Ectodermal cell (in vitro differentiated cells): ENCODE measurements around the gene MSMO1.
A peak's percentile ranks its signal among the peaks of the same experiment; 100 is the strongest.

Source experiments
- H3K27ac ChIP-seq: 2 replicates; pipeline ENCODE4 v1.7.0; 2013; ENCODE audit warnings: mild to moderate bottlenecking, low read depth, low read length; ENCODE audit not compliant: insufficient read depth, poor library complexity, severe bottlenecking
- H3K27me3 ChIP-seq: 2 replicates; pipeline ENCODE4 v1.7.0; 2013; ENCODE audit warnings: mild to moderate bottlenecking, low read length; ENCODE audit not compliant: insufficient read depth, control insufficient read depth, poor library complexity, severe bottlenecking
- H3K36me3 ChIP-seq: one replicate; pipeline ENCODE4 v1.7.0; 2013; ENCODE audit warnings: low read length; ENCODE audit not compliant: control insufficient read depth, insufficient read depth
- H3K4me1 ChIP-seq: one replicate; pipeline ENCODE4 v1.7.0; 2013; ENCODE audit warnings: low read length; ENCODE audit not compliant: control insufficient read depth, insufficient read depth
- H3K4me3 ChIP-seq: 2 replicates; pipeline ENCODE4 v1.7.0; 2013; ENCODE audit warnings: low read depth, low read length, control low read depth; ENCODE audit not compliant: insufficient read depth
- H3K9me3 ChIP-seq: 2 replicates; pipeline ENCODE4 v1.7.0; 2013; ENCODE audit warnings: mild to moderate bottlenecking, low read length, moderate library complexity; ENCODE audit not compliant: control insufficient read depth
- WGBS, 2 experiments: methylation state at CpG; one replicate each; pipeline ENCODE4 v1.1.7; 2013; ENCODE audit warnings: missing lambda C conversion rate in 2 of 2; 5-methylcytosine and 5-hydroxymethylcytosine counted together

Gene MSMO1

DNA sequence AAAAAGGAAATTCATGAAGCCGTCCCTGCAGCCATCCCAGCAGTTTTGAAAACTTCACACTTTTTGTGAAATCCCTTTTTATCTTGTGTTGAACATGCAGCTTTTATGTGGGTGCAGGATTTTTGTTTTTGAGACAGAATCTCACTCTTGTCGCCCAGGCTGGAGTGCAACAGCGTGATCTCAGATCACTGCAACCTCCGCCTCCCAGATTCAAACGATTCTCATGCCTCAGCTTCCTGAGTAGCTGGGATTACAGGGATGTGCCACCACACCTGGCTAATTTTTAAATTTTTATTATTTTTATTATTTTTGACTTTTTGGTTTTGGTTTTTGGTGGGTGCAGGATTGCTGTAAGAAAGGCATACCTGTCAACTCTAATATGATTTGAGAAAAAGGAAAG lies 8.0 kb upstream of the MSMO1 start:
- Histone ChIP-seq H3K27ac (no peak overlapping the region), H3K36me3 (no peaks in the 10 kb centered on the region), H3K27me3 (no peaks in the 10 kb centered on the region), H3K4me1 (no peaks in the 10 kb centered on the region), H3K4me3 (no peak overlapping the region), H3K9me3 (no peaks in the 10 kb centered on the region)
- 88 to 93% methylated on average over 5 of the region's 5 CpGs for WGBS, 2 experiments

GRCh38 chr4:165324236-165324917 lies 3.1 kb upstream of the MSMO1 start:
- H3K36me3 ChIP-seq, result no peaks in the 10 kb centered on the region
- no peak overlapping the region for H3K27ac ChIP-seq
- H3K4me3 ChIP-seq, result no peak overlapping the region
- no peaks in the 10 kb centered on the region for H3K27me3 ChIP-seq
- 91 to 93% methylated on average over 6 to 7 of the region's 7 CpGs for WGBS, 2 experiments
- H3K9me3 ChIP-seq, result no peaks in the 10 kb centered on the region
- peaks cover 10% of the 10 kb centered on the region for H3K4me1 ChIP-seq

GRCh38 chr4:165324918-165325304 lies 2.6 kb upstream of the MSMO1 start:
- Histone ChIP-seq H3K27me3 (no peaks in the 10 kb centered on the region), H3K4me3 (no peak overlapping the region), H3K36me3 (no peaks in the 10 kb centered on the region), H3K4me1 (peaks cover 10% of the 10 kb centered on the region), H3K9me3 (no peaks in the 10 kb centered on the region), H3K27ac (no peak overlapping the region)
- 94% methylated on average over 3 of the region's 3 CpGs for WGBS, 2 experiments

GRCh38 chr4:165325732-165326512 lies 1.5 kb upstream of the MSMO1 start:
- 77 to 78% methylated on average over 8 of the region's 8 CpGs for WGBS, 2 experiments
- Histone ChIP-seq H3K27ac (no peak overlapping the region), H3K4me3 (no peak overlapping the region), H3K27me3 (no peaks in the 10 kb centered on the region), H3K36me3 (no peaks in the 10 kb centered on the region), H3K9me3 (no peaks in the 10 kb centered on the region), H3K4me1 (peaks cover 10% of the 10 kb centered on the region)

- Histone ChIP-seq H3K4me1 (peaks cover 10% of the 10 kb centered on the region), H3K27me3 (no peaks in the 10 kb centered on the region), H3K27ac (peak overlapping the region; percentile 56), H3K4me3 (peak overlapping the region; percentile 69), H3K9me3 (no peaks in the 10 kb centered on the region), H3K36me3 (no peaks in the 10 kb centered on the region)
- WGBS, 2 experiments, result 2% methylated on average over 14 of the region's 14 CpGs
Measured at GRCh38 chr4:165326831-165327210, 648 bp upstream of the MSMO1 start.

- H3K36me3 ChIP-seq, result no peaks in the 10 kb centered on the region
- peaks cover 10% of the 10 kb centered on the region for H3K4me1 ChIP-seq
- no peak overlapping the region for H3K27ac ChIP-seq
- H3K9me3 ChIP-seq, result no peaks in the 10 kb centered on the region
- WGBS, 2 experiments, result 0 to 1% methylated on average over 7 of the region's 7 CpGs
- H3K27me3 ChIP-seq, result no peaks in the 10 kb centered on the region
- H3K4me3 ChIP-seq, result peak overlapping the region; percentile 74
Measured at GRCh38 chr4:165328101-165328425, 594 bp downstream of the MSMO1 start.

- peak overlapping the region; percentile 74 for H3K4me3 ChIP-seq
- peaks cover 10% of the 10 kb centered on the region for H3K4me1 ChIP-seq
- no peaks in the 10 kb centered on the region for H3K9me3 ChIP-seq
- WGBS, 2 experiments, result 3% methylated on average over 3 to 4 of the region's 4 CpGs
- no peaks in the 10 kb centered on the region for H3K36me3 ChIP-seq
- no peaks in the 10 kb centered on the region for H3K27me3 ChIP-seq
- H3K27ac ChIP-seq, result no peak overlapping the region
Measured at GRCh38 chr4:165328708-165329107, 1.2 kb downstream of the MSMO1 start.

DNA sequence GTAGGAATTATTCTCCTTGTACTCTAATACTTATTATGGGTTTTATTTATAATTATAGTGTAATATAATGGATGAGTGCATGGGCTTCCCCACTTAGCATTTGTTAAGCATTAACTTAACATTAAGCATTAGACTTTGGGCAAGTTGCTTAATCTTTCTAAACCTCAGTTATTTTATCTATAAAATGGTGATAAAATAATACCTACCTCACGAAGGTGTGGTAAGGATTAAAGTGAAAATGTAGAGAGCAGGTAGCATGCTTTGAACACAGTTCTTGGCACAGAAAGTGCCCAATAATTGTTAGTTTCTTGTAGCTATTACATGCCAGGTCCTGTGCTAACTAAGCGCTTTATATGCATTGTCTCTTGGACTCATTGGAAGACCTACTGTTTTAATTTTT lies 2.6 kb downstream of the MSMO1 start:
- WGBS, 2 experiments, result 93 to 95% methylated on average over 2 of the region's 2 CpGs

DNA sequence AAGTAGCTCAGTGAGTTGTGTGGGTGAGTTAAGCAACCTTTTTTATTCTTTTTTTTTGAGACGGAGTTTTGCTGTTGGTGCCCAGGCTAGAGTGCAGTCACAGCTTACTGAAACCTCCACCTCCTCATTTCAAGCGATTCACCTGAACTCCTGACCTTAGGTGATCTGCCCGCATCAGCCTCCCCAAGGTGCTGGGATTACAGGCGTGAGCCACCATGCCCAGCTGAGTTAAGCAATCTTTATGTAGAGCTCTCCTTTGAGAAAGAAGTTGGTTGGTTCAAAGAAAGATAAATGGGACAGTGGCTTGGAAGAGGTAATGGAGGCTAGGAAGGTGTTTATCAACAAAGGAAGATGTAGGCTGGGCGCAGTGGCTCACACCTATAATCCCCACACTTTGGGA lies 3.2 kb downstream of the MSMO1 start:
- Histone ChIP-seq H3K27me3 (no peaks in the 10 kb centered on the region), H3K9me3 (no peaks in the 10 kb centered on the region), H3K4me3 (peak overlapping the region; percentile 74), H3K36me3 (no peaks in the 10 kb centered on the region), H3K27ac (no peak overlapping the region), H3K4me1 (peaks cover 18% of the 10 kb centered on the region)
- 68 to 81% methylated on average over 4 to 5 of the region's 5 CpGs for WGBS, 2 experiments

More for the DNA sequence above, 2.6 kb downstream of the MSMO1 start:
- H3K36me3 ChIP-seq, result no peaks in the 10 kb centered on the region
- H3K27me3 ChIP-seq, result no peaks in the 10 kb centered on the region
- peak overlapping the region; percentile 74 for H3K4me3 ChIP-seq
- peaks cover 14% of the 10 kb centered on the region for H3K4me1 ChIP-seq
- no peaks in the 10 kb centered on the region for H3K9me3 ChIP-seq
- H3K27ac ChIP-seq, result no peak overlapping the region

DNA sequence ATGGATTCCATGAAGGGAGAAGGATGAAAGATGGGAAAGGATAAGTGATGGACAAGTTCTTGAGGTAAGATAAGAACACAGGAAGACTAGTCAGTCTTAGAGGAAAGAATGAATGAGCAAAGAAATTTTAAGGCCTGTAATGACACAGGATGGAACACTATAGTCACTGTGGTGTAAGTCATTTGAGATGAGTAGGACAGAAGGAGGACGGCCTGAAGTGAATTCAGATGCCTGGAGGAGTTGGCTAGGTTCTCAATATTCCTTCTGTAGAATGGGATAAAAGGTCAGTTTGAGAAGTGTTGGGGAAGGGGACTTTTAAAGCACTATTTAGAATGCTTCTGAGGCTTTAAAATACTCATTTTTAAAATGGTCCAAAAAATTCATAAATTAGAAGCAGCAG lies 3.9 kb downstream of the MSMO1 start:
- peaks cover 15% of the 10 kb centered on the region for H3K4me1 ChIP-seq
- H3K4me3 ChIP-seq, result peak overlapping the region; percentile 74
- WGBS, 2 experiments, result 48 to 53% methylated on average over 1 of the region's 1 CpG
- no peaks in the 10 kb centered on the region for H3K36me3 ChIP-seq
- no peaks in the 10 kb centered on the region for H3K9me3 ChIP-seq
- no peak overlapping the region for H3K27ac ChIP-seq
- no peaks in the 10 kb centered on the region for H3K27me3 ChIP-seq
